PFSK-1 (cell line): Measurements from ENCODE around the gene TMEM131L.

Experiments
- FOXP2 ChIP-seq: optimal IDR thresholded peaks from 2 replicates; pipeline ENCODE3; 2011; ENCODE audit warnings: borderline replicate concordance, control low read depth, inconsistent platforms; ENCODE audit not compliant: insufficient read depth; ENCODE audit errors: extremely low read length, extremely low read depth
- POLR2AphosphoS5 ChIP-seq: IDR thresholded peaks from 2 replicates; pipeline ENCODE4 v1.6.1; 2012; ENCODE audit warnings: low read depth, mild to moderate bottlenecking, control low read depth, low read length, moderate library complexity
- SIN3A ChIP-seq: IDR thresholded peaks from 2 replicates; pipeline ENCODE4 v1.6.1; 2012; ENCODE audit warnings: mild to moderate bottlenecking, low read length, moderate library complexity, borderline replicate concordance; ENCODE audit not compliant: insufficient read depth
- TAF1 ChIP-seq: IDR thresholded peaks from 2 replicates; pipeline ENCODE4 v1.6.1; 2012; ENCODE audit warnings: low read length, control low read depth, borderline replicate concordance; ENCODE audit not compliant: insufficient read depth
- TF ChIP-seq, protein P1 (sequence below), 2 experiments: IDR thresholded peaks; 2 replicates each; pipeline versions ENCODE4 v1.6.1 to v1.8.0; 2011 to 2012; ENCODE audit warnings: low read depth in 2 of 2, low read length in 2 of 2, control low read depth in 1 of 2, inconsistent platforms in 1 of 2, mild to moderate bottlenecking in 1 of 2, moderate library complexity in 1 of 2; ENCODE audit not compliant: insufficient read depth in 1 of 2

- TF ChIP-seq SIN3A (no peak), TAF1 (no peak), POLR2AphosphoS5 (no peak), FOXP2 (no peak)
- TF ChIP-seq, protein P1, sequence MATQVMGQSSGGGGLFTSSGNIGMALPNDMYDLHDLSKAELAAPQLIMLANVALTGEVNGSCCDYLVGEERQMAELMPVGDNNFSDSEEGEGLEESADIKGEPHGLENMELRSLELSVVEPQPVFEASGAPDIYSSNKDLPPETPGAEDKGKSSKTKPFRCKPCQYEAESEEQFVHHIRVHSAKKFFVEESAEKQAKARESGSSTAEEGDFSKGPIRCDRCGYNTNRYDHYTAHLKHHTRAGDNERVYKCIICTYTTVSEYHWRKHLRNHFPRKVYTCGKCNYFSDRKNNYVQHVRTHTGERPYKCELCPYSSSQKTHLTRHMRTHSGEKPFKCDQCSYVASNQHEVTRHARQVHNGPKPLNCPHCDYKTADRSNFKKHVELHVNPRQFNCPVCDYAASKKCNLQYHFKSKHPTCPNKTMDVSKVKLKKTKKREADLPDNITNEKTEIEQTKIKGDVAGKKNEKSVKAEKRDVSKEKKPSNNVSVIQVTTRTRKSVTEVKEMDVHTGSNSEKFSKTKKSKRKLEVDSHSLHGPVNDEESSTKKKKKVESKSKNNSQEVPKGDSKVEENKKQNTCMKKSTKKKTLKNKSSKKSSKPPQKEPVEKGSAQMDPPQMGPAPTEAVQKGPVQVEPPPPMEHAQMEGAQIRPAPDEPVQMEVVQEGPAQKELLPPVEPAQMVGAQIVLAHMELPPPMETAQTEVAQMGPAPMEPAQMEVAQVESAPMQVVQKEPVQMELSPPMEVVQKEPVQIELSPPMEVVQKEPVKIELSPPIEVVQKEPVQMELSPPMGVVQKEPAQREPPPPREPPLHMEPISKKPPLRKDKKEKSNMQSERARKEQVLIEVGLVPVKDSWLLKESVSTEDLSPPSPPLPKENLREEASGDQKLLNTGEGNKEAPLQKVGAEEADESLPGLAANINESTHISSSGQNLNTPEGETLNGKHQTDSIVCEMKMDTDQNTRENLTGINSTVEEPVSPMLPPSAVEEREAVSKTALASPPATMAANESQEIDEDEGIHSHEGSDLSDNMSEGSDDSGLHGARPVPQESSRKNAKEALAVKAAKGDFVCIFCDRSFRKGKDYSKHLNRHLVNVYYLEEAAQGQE (IDR thresholded peaks at IDR 0.05; ENCODE audit: insufficient read depth in 1 of 2, low read depth in 2 of 2, low read length in 2 of 2) = no peak
Measured at GRCh38 chr4:153679486-153679885, 213.3 kb downstream of the TMEM131L start.
